Neural cell (in vitro differentiated cells): ENCODE results near the gene GCK. TPM values are rescaled to one million over a fixed set of nuclear protein-coding genes. Genes with fewer than 3 reads are reported as not detected.

Source experiments
- H2AFZ ChIP-seq: fragments of 200-600, 300-800 bp; sonication (generic), shearing (Covaris generic); 2 replicates; pipeline ENCODE4 v1.6.0; 2014; ENCODE audit warnings: low read depth, mild to moderate bottlenecking, antibody characterized with exemption, low read length, moderate library complexity
- H3F3A ChIP-seq: fragments of 200-600 bp; shearing (Covaris generic); 2 replicates; pipeline ENCODE4 v1.6.1; 2016; ENCODE audit warnings: mild to moderate bottlenecking, moderate library complexity, mixed read lengths, antibody characterized with exemption, low read length; ENCODE audit not compliant: insufficient read depth, poor library complexity, severe bottlenecking
- H3K27ac ChIP-seq: fragments of 200-600, 300-800 bp; sonication (generic), shearing (Covaris generic); 2 replicates; pipeline ENCODE4 v1.5.1; 2014; ENCODE audit warnings: mild to moderate bottlenecking, low read length, moderate library complexity
- H3K27me3 ChIP-seq: fragments of 300-800, 200-600 bp; sonication (generic), shearing (Covaris generic); 2 replicates; pipeline ENCODE4 v1.6.0; 2014; ENCODE audit warnings: mild to moderate bottlenecking, low read depth, low read length, moderate library complexity; ENCODE audit not compliant: insufficient read depth
- H3K36me3 ChIP-seq: fragments of 300-800, 200-600 bp; sonication (generic), shearing (Covaris generic); 2 replicates; pipeline ENCODE4 v1.5.1; 2014; ENCODE audit warnings: mild to moderate bottlenecking, antibody characterized with exemption, low read length, moderate library complexity; ENCODE audit not compliant: insufficient read depth
- H3K4me2 ChIP-seq: fragments of 300-800, 200-600 bp; sonication (generic), shearing (Covaris generic); 2 replicates; pipeline ENCODE4 v1.6.0; 2014; ENCODE audit warnings: mild to moderate bottlenecking, low read length
- H3K4me3 ChIP-seq: fragments of 300-800, 200-600 bp; sonication (generic), shearing (Covaris generic); 2 replicates; pipeline ENCODE4 v1.5.1; 2014; ENCODE audit warnings: mild to moderate bottlenecking, low read length, moderate library complexity
- H3K79me2 ChIP-seq: fragments of 200-600 bp; shearing (Covaris generic); replicated peaks from 2 replicates; pipeline ENCODE4 v1.6.0; 2014; ENCODE audit warnings: mild to moderate bottlenecking, low read length, moderate library complexity; ENCODE audit not compliant: insufficient read depth
- H3K9ac ChIP-seq: fragments of 300-800, 200-600 bp; sonication (generic), shearing (Covaris generic); 2 replicates; pipeline ENCODE4 v1.6.1; 2016; ENCODE audit warnings: mild to moderate bottlenecking, low read length, mixed read lengths
- H3K9me2 ChIP-seq: fragments of 200-600 bp; shearing (Covaris generic); 2 replicates; pipeline ENCODE4 v1.6.1; 2016; ENCODE audit warnings: mild to moderate bottlenecking, low read length, mixed read lengths; ENCODE audit not compliant: insufficient read depth
- H3K9me3 ChIP-seq: fragments of 200-600, 300-800 bp; sonication (generic), shearing (Covaris generic); 2 replicates; pipeline ENCODE4 v1.6.1; 2016; ENCODE audit warnings: mild to moderate bottlenecking, mixed run types, low read length, moderate library complexity, mixed read lengths
- H4K20me1 ChIP-seq: fragments of 200-600 bp; shearing (Covaris generic); 2 replicates; pipeline ENCODE4 v1.6.1; 2016; ENCODE audit warnings: mild to moderate bottlenecking, mixed run types; ENCODE audit not compliant: insufficient read depth
- CTCF ChIP-seq: fragments of 450-650 bp; IDR thresholded peaks from 2 replicates; pipeline ENCODE4 v1.5.1; 2014; ENCODE audit warnings: antibody characterized with exemption, mild to moderate bottlenecking, moderate library complexity; ENCODE audit not compliant: poor library complexity, severe bottlenecking
- EP300 ChIP-seq: fragments of 450-650 bp; conservative IDR thresholded peaks from 2 replicates; pipeline ENCODE4 v1.6.1; 2014; ENCODE audit warnings: antibody characterized with exemption, mild to moderate bottlenecking, moderate library complexity; ENCODE audit not compliant: poor library complexity, severe bottlenecking
- EZH2 ChIP-seq: fragments of 200-600, 300-800 bp; shearing (Covaris generic), sonication (generic); IDR thresholded peaks from 2 replicates; pipeline ENCODE4 v1.6.1; 2014; ENCODE audit warnings: antibody characterized with exemption, low read length, borderline replicate concordance, mild to moderate bottlenecking; ENCODE audit not compliant: insufficient read depth, poor library complexity, severe bottlenecking
- MXI1 ChIP-seq: fragments of 450-650 bp; conservative IDR thresholded peaks from 2 replicates; pipeline ENCODE4 v1.6.1; 2014; ENCODE audit warnings: antibody characterized with exemption, mild to moderate bottlenecking; ENCODE audit not compliant: poor library complexity, severe bottlenecking
- POLR2AphosphoS5 ChIP-seq: IDR thresholded peaks from 2 replicates; pipeline ENCODE4 v1.6.1; 2012
- RAD21 ChIP-seq: fragments of 450-650 bp; conservative IDR thresholded peaks from 2 replicates; pipeline ENCODE4 v1.6.1; 2014; ENCODE audit warnings: antibody characterized with exemption, mild to moderate bottlenecking, moderate library complexity
- REST ChIP-seq: IDR thresholded peaks from 2 replicates; pipeline ENCODE4 v1.6.1; 2012; ENCODE audit warnings: borderline replicate concordance
- SMC3 ChIP-seq: fragments of 450-650 bp; conservative IDR thresholded peaks from 2 replicates; pipeline ENCODE4 v1.6.1; 2014; ENCODE audit warnings: antibody characterized with exemption, mild to moderate bottlenecking, moderate library complexity; ENCODE audit not compliant: poor library complexity
- TAF1 ChIP-seq: IDR thresholded peaks from 2 replicates; pipeline ENCODE4 v1.6.1; 2012; ENCODE audit warnings: low read depth
- polyA plus RNA-seq: library from polyadenylated mRNA; depleted of rRNA; stranded (reverse); fragments of >200 nt; gene quantifications from 2 replicates; pipeline ENCODE4 v1.2.3, GENCODE V29; 2014

Gene GCK
- polyA plus RNA-seq, 1 donor from 2014 or later, result 7.4 TPM

GRCh38 chr7:44131173-44132029, 57.8 kb downstream of the GCK start:
- no peak overlapping the region for H2AFZ ChIP-seq
- H3K9ac ChIP-seq, result no peak overlapping the region

More at GRCh38 chr7:44131173-44132029, 57.8 kb downstream of the GCK start:
- H3K4me2 ChIP-seq, result no peak overlapping the region
- H3K79me2 ChIP-seq, result no peaks in the 10 kb centered on the region
- TF ChIP-seq EZH2 (no peak), RAD21 (no peak), EP300 (no peak), POLR2AphosphoS5 (no peak), REST (no peak), TAF1 (no peak), SMC3 (no peak), CTCF (no peak), MXI1 (no peak)
- H3K27me3 ChIP-seq, result no peaks in the 10 kb centered on the region
- no peaks in the 10 kb centered on the region for H3K36me3 ChIP-seq
- no peaks in the 10 kb centered on the region for H3K9me3 ChIP-seq
- no peak overlapping the region for H3K4me3 ChIP-seq
- no peak overlapping the region for H3K27ac ChIP-seq
- no peaks in the 10 kb centered on the region for H3F3A ChIP-seq
- no peaks in the 10 kb centered on the region for H3K9me2 ChIP-seq
- no peaks in the 10 kb centered on the region for H4K20me1 ChIP-seq
